GM19099 (cell line): Measurements from ENCODE around the gene EFNA3.

Experiments used
- POLR2A ChIP-seq: IDR thresholded peaks from 3 replicates; pipeline ENCODE4 v1.6.1; 2011; ENCODE audit warnings: low read depth; ENCODE audit not compliant: insufficient read length; ENCODE audit errors: extremely low read depth

The EFNA3 gene

DNA sequence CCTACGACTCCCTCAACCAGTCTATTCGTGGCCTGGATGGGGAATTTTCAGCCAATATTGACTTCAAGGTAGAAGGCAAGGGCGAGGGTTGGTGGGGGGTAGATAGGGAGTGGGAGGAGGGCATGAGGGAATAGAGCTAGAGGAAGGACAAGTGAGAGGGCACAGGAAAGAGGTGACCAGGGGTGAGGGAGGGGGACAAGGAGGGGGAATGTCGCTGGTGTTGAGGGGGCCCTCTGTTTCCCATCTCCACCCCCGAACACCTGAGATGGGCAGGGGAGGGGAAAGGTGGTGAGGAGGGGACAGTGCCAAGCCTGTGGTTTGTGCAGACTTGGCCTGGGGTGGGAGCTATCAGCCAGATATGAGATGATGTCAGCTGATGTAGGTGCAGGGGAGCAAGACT lies 35.8 kb upstream of the EFNA3 start:
- no peak for TF ChIP-seq POLR2A

DNA sequence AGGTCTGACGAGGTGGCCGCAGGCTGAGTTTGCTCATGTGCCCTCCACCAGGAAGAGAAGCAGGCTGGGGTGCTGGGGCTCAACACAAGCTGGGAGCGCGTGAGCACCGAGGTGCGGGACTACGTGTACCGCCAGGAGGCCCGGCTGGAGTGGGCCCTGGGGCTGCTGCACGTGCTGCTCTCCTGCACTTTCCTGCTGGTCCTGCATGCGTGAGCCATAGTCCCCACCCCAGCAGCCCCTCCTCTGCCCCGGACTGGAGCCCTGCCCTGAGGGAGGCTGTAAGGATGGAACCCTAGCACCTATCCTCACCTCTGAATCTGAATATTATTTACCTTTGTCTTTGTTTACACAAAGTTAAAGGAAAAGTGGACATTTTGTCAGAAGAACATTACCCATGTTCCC lies 35.3 kb upstream of the EFNA3 start:
- TF ChIP-seq POLR2A, result no peak

DNA sequence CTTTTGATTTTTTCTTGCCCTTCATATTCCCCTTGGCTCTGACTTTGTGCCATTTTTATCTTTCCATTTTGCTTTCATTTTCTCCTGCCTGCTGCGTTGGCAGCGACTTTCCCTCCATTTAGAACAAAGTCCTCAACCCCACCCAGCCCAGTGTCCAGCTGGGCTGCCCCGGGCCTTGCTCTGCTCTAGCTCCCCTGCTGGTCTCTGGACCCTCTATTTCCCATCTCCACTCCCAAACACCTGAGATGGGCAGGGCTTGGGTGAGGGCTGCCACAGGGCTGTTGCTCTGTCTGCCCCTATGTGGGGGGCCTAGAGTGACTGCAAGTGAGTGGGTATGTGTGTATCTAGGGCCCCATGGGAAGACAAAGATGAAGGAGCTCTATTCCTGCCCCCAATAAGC lies 34.8 kb upstream of the EFNA3 start:
- TF ChIP-seq POLR2A, result no peak

DNA sequence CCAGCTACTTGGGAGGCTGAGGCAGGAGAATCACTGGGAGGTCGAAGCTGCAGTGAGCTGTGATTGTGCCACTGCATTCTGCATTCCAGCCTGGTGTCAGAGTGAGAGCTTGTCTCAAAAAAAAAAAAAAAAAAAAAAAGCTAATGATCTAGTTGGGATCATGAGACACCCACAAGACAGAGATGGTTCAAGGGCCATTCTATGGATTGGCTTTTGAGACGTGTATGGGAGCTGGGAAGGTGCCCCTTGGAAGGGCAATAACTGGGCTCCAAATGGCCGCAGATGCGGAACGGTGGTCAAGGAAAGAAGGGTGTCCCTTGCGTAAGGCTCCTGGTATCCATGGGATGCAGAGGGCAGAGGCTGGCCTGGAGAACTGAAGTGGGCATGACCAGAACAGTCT lies 34.3 kb upstream of the EFNA3 start:
- no peak for TF ChIP-seq POLR2A

DNA sequence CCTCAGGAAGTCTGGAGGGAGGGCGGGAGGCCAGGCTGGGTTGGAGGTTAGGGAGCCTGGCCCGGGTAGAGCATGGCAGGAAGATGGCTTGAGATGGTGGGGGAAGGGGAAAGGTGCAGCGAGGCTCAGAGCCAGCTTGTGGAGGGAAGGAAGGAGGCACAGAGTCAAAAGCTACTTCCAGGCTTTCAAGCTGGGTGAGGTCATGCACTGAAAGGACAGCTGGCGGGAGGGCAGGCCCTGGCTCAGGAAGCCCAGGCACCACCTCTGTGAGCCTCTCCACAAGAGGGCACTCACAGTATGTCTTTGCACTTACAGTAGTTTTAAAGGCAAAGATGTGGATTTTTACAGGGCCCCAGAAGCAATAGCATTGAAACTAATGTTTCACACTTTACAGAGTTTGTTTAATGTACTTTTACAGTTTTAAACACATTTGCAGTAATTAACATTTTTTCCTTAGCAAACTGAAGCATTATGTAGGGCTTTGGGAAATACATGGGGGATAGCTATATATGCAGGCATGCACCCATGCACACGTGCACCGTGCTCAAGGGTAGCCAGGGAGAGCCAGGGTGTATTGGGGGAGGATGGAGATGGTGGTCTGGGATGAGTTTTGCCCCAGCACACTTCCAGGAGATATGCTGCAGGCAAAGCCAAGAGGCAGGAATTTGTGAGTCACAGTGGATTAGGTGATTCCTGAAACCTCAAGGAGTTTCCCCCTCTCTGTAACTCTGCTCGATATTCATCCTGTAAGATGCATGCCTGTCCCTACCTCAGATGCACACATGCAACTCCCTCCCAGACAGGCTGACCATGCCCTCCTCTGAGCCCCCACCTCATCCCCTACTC lies 33.6 kb upstream of the EFNA3 start:
- no peak for TF ChIP-seq POLR2A

DNA sequence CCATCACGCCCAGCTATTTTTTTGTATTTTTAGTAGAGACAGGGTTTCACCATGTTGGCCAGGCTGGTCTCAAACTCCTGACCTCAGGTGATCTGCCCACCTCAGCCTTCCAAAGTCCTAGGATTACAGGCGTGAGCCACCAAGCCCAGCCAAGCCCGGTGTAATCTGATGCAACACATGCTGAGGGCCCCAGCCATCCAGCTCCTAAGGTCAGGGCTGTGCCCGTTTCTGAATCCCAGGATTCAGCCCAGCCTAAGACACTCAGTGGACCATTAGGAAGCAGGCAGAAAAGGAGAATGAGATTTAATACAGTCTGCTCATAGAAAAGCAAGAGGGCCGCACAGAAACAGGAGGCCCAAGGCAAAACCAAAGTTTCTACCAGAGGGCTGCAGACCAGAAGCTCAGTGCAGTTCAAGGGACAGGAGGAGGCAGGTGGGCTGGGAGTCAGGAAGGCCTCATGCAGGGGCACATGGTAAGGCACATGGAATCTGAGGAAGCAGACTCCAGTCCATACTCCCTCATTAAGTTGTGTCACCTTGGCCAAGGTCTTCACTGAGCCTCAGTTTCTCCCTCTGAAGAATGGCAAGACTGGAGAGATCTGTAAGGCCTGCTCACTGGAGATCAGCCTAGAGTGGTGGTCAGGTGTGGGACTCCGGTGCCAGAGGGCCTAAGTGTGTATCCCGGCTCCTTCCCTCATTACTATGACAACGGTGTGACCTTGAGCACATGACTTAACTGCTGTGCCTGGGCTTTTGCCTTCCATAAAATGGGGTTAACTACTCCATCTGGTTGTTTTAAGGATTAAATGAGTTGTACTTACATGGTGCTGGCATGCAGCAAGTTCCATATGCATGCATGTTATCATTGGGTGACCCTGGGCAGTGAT lies 29.9 kb upstream of the EFNA3 start:
- no peak for TF ChIP-seq POLR2A

DNA sequence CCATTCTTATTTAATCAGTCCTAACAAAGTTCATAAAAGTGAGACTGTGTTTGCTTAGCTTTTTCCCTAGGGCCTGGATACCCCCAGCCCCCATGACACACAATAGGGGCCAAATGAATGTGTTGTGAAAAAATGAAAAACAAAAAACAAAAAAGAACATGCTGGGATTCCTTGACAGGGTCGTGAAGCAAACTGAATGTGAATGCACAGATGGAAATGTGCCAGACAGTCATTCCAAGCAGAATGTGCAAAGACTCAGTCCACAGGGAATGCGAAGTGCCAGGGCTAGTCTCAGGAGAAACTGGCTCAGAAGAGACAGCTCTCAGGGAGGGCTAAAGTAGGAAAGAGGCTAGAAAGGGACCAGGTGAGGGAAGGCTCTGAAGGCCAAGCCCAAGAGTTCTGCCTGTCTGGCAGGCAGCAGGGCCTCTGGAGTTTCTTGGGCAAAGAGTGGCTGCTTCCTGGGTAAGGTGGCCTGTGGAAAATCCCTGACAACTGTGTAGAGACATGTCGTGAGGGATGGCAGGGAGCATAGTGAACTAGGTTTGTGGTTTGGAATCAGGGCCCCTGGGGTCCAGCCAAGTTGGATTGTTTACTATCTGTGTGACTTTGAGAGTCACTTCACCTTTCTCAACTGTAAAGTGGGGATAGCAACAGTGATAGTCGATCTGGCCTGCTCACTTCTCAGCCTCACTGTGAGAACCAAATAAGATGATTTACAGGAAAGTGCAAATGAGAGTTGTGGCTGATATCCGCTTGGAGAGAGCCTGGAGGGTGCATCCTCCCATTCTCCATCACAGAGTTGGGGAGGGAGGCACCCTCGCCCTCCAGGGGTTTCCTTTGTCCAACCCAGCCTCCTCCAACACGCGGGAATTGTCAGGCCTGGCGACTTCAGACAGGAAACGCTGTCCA lies 28.7 kb upstream of the EFNA3 start:
- no peak for TF ChIP-seq POLR2A

DNA sequence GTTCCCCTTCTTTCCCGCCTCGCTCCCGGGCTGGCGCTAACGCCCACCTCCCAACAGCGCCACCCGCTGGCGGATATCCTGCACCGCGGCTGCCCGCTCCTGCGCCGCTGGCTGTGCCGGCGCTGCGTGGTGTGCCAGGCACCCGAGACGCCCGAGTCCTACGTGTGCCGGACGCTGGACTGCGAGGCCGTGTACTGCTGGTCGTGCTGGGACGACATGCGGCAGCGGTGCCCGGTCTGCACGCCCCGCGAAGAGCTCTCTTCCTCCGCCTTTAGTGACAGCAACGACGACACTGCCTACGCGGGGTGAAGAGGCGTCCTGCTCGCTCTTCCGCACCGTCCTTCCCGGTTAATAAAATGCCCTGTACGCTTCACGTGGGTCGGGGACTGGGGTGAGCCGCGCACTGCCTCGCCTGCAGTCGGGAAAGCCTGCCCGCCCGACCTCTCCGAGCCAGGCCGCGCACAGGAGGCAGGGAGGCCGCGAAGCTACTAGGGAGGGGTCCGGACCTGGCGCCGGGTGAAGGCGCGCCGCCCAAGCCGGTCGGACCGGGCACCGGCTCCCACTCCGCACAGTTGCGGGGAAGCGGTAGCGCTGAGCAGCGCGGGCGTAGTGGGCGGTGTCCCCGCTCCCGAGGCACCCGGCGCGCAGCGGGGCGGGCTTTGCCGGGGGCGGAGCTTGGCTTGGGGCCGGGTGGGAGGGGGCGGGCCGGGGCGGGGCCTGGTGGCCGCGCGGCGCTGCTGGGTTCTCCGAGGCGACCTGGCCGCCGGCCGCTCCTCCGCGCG lies 27.9 kb upstream of the EFNA3 start, which contains the start of gene ADAM15:
Gene ADAM15 (plus strand): TSS at position 757 of the 782 bp plus-strand sequence. CDS start 71 bp downstream, outside the sequence.
- peak; percentile 33 for TF ChIP-seq POLR2A

DNA sequence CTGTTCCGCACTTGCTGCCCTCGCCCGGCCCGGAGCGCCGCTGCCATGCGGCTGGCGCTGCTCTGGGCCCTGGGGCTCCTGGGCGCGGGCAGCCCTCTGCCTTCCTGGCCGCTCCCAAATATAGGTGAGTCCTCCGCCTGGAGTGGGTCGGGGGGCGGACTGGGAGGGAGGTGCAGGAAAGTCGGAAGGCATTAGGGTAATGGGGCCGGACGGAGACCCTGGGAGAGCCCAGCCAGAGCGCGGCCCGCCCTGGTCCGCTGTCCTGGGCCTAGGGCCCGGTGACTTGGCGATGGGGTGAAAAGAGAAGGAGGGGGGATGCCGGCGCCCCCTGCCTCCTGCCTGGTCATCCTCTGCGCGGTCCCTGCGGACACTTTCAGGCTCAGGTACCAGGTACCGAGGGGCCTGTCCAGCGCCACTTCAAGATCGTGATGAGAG lies 27.3 kb upstream of the EFNA3 start:
- TF ChIP-seq POLR2A, result peak; percentile 40

DNA sequence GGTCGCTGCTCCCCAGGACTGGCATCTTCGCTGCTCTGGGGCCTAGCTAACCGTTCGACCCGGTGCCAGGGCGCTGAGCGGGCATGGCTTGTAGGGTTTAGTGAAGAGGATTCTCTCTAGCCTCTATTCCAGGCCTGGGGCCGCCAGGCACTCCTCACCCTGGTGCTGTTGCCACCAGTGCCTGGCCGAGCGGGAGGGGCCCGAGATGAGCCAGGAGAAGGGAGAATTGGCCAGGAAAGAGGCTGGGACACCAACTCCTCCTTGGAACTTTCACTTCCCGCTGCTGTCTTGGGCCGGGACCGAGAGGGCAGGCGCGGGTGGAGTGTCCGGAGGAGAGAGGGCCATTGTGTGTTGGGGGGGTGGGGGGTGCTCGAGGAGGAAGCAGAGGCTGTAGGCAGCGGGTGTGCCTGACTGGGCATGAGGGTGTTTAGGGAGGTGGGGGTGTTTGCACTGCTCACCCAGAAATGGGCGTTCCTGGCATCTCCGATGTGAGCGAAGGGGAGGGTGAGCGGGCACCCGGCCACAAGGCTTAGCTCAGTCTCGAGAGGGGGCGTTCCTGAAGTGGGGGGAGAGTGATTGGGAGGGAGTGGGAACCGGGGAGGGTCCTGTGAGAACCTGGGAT lies 26.7 kb upstream of the EFNA3 start:
- no peak for TF ChIP-seq POLR2A

DNA sequence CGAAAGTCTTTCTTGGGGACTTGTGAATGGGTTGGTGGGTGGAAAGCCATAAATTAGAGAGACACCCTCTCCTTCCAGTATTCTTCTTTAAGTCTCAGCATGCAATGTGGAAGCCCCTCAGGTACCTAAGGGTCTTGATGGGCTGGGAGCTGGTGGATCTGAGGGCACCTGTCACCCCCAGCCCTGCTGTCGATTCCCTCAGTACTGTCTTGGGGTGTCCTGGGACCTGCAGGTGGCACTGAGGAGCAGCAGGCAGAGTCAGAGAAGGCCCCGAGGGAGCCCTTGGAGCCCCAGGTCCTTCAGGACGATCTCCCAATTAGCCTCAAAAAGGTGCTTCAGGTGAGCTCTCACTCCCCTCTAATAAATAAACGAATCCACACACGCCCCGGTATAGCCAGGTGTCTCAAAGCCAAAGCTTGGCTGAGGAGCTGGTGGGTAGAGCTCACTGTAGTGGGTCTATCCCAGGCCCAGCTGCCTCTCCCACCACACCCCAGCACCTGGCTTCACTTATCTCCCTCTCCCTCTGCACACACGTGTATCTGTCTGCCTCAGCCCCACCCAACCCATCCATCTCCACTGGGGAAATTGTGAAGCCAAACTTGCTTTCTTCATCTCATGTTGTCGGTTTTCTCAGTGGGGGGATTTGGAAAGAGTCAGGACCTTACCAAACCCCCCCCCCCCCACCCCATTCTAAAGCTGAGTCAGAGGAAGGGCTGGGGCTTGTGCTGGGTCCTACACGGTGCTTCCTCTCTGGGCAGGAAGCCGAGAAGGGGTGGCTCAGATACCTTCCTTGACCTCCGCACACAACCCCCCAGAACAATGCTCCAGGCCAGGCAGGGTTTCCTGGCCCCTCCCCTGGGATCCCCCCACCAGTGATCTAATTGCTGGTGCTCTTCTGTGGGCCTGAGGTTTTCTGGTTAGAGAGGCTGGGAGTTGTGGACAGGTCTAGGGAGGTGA lies 25.9 kb upstream of the EFNA3 start:
- no peak for TF ChIP-seq POLR2A

DNA sequence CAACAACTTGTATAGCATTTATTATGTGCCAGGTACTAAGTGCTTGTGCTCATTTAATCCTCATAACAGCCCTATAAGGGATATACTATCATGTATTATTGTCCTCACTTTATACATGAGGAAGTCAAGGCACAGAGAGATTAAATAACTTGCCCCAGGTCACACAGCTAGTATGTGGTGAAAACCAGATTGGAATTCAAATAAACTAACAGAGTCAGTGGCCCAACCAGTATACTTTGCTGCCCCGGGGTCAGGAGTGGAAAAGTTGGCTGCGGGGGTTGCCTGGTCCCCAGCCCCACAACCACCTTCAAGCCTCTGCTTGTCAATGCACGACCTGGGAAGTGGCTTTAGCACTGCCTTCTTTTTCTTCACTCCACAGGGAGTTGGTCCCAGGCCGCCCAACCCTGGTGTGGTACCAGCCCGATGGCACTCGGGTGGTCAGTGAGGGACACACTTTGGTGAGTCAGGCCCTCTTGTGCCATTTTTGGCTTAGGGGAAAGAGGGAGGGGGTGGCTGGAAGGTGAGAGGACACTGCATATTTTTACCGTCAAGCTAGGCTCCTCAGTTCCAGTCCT lies 25.0 kb upstream of the EFNA3 start:
- no peak for TF ChIP-seq POLR2A
